Measurements from ENCODE around the gene CRP.
"Not testable (repeated sequence)": the region's sequence is repeated elsewhere in the genome, so short reads cannot be mapped to it uniquely, and the experiment has no call there.

The CRP gene, protein sequence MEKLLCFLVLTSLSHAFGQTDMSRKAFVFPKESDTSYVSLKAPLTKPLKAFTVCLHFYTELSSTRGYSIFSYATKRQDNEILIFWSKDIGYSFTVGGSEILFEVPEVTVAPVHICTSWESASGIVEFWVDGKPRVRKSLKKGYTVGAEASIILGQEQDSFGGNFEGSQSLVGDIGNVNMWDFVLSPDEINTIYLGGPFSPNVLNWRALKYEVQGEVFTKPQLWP

DNA sequence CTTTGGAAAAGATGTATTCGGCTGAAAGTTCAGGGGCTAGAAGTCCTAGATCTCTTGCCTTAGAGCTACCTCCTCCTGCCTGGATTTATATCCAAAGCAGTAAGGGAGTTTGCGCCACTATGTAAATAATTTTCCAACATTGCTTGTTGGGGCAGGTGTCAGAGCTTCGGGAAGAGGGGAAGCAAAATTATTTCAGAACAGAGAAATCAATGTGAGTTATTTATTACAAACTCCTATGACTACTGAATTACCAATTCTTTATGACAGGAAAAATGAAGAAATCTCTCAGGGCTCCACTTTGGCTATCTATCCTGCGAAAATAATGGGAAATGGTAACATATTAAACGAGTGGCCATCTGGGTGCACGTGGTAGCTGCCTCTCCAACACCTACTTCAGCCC is at the start of gene CRP:
TSS of gene CRP (minus strand) at position 61 of the 400 bp plus-strand sequence. CDS start 104 bp downstream, outside the sequence.
- in situ Hi-C loops (cut with MboI; ENCODE audit: low sequenced_read_pairs) = no loop called here

GRCh38 chr1:159763686-159764085 is 49.3 kb upstream of the CRP start:
- in situ Hi-C loops (cut with MboI; ENCODE audit: low sequenced_read_pairs) = no loop called here

- in situ Hi-C loops (cut with MboI; ENCODE audit: low sequenced_read_pairs) = no loop called here
These were observed 42.0 kb upstream of the CRP start for GRCh38 chr1:159756397-159756796.

DNA sequence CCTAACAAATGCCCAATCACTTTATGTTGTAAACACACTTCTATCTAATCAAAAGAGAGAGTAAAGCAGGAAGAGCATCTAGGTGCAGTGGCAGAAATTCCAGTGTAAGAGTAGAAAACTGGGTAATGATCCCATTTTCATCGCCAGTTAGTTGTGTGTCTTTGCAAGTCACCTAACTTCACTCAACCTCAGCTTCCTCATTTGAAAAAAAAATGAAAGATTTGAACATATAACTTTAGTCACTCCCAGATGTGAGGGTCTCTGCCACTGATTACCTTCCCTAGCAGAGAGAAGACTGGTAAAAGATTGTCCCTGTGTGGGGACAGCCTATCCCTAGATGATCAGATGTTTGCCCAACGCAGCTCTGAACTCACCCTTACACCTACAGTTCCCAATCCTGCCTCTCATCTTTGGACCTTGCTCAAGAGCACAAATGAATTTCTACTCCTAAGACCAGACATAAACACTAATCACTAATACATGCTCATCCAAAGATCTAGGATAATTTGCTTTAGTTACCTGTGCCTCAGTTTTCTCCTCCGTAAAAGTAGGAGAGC is 41.1 kb upstream of the CRP start:
- in situ Hi-C loops (cut with MboI; ENCODE audit: low sequenced_read_pairs) = no loop called here

DNA sequence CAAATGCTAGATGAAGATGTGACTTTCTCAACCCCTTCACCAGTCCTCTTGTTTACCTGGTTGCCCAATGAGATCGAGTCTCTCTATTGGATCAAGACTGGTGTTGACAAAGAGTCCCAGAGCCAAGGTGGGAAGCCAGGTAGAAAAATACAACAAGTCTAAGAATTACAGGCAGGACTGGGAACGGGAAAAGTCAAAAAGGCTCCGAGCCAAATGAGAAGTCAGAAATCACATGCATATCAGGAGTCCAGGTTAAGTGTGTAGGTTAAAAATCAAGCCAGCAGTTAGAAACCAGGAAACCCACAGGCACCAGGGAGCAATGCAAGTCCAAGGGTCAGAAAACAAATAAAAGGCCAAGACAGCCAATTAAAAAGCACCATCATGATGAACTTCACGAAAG is 39.0 kb upstream of the CRP start:
- in situ Hi-C loops (cut with MboI; ENCODE audit: low sequenced_read_pairs) = no loop called here

DNA sequence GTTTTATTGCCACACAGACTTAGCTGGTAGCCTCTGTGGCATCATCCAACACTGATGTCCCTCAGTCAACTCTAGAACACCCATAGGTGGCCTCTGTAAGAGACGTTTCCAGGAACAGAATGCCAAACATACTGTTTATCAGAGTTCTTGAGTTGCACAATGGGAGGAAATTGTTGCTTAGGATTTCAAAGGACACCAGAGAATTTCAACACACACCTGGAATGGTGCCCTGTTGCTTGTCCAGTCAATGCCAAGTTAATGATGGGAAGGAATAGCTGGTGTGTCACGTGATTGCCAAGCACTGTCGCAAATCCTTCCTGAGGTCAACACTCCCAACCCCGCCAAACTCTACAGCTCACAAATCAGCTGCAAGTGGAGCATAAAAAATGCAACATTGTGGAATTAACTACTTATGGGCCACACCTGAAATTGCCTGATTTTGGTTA is 37.8 kb upstream of the CRP start:
- in situ Hi-C loops (cut with MboI; ENCODE audit: low sequenced_read_pairs) = no loop called here

- in situ Hi-C loops (cut with MboI; ENCODE audit: low sequenced_read_pairs) = no loop called here
These were observed 36.6 kb upstream of the CRP start for GRCh38 chr1:159751031-159751430.

- in situ Hi-C loops (cut with MboI; ENCODE audit: low sequenced_read_pairs) = no loop called here
These were observed 36.2 kb upstream of the CRP start for GRCh38 chr1:159750621-159751020.

DNA sequence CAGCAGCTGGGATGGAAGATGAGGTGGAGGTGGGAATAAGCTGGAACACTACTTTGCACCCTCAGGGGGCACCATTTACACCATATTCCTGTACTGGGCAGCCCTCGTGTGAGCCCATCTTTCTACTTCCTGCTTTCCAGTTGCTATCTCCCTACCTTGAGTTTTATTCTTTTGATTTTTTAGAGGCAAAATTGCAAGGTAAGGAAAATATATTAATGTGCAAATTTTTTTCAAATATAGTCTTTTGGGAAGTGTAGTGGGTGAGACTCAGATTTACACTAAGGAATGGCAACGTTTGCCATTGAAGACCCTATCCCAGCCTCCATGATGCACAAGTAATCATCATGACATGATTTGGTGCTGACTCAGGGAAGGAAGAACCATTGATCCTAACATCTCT is 35.2 kb upstream of the CRP start:
- in situ Hi-C loops (cut with MboI; ENCODE audit: low sequenced_read_pairs) = no loop called here

DNA sequence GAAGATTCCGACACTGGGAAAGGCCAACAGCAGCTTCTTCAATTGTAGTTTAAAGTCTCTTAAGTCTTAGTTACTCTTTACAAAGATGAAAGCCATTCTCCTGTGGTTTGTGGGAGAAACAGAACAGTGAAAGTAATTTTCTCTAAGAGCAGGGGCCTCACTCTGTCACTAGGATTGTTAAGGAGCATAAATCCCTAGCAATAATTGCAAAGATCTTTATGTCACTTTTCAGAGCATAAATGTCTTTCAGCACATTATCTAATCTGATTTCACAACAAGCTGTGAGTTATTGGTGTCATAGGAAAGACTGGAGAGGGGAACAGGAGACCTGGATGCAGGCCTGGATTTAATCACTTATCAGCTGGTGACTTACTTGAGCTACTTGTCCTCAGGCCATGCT is 34.0 kb upstream of the CRP start:
- in situ Hi-C loops (cut with MboI; ENCODE audit: low sequenced_read_pairs) = no loop called here

- in situ Hi-C loops (cut with MboI; ENCODE audit: low sequenced_read_pairs) = no loop called here
These were observed 32.3 kb upstream of the CRP start for GRCh38 chr1:159746666-159747065.

- in situ Hi-C loops (cut with MboI; ENCODE audit: low sequenced_read_pairs) = no loop called here
These were observed 29.4 kb upstream of the CRP start for GRCh38 chr1:159743651-159744410.

- in situ Hi-C loops (cut with MboI; ENCODE audit: low sequenced_read_pairs) = no loop called here
These were observed 23.0 kb upstream of the CRP start for GRCh38 chr1:159737238-159737916.

- in situ Hi-C loops (cut with MboI; ENCODE audit: low sequenced_read_pairs) = not testable (repeated sequence)
These were observed 8.8 kb upstream of the CRP start for GRCh38 chr1:159723188-159723587.

DNA sequence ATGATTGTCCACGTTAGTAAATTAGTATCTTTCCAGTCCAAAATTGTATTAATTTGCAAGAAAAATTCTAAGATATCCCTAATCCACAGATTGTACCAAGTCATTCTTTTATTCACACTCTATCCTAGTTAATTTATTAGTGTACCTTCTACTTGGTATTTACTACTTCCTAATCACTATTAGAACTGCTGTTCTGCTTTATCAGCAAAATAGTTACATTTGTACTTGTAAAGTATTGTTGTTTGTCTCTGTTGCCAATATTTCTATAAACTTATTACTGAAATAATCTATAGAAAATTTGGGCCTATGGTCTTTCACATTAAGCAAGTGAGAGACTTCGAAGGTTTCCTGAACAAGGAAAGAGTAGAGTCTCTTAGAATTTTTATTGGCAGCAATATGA is 5.6 kb upstream of the CRP start:
- in situ Hi-C loops (cut with MboI; ENCODE audit: low sequenced_read_pairs) = no loop called here

GRCh38 chr1:159715855-159716254 is 1.5 kb upstream of the CRP start:
- in situ Hi-C loops (cut with MboI; ENCODE audit: low sequenced_read_pairs) = no loop called here

DNA sequence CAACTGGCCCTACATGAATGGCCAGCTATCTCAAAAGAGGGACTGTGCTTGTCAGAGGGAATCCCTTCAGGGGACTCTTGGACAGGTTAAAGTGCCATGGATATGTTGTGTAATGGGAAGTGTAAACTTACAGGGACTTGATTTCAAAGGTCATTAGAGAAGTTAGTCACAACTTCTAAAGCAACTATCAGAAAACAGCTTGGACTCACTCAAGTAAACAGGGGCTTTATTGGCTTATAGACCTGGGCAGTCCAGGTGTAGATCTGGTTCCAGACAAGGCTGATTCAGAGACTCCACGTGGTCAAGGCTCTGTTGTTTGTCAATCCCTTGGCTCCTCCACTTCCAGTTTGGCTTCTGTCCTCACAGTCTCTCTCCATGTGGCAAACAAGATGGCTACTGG is 2.3 kb downstream of the CRP start:
- in situ Hi-C loops (cut with MboI; ENCODE audit: low sequenced_read_pairs) = no loop called here

DNA sequence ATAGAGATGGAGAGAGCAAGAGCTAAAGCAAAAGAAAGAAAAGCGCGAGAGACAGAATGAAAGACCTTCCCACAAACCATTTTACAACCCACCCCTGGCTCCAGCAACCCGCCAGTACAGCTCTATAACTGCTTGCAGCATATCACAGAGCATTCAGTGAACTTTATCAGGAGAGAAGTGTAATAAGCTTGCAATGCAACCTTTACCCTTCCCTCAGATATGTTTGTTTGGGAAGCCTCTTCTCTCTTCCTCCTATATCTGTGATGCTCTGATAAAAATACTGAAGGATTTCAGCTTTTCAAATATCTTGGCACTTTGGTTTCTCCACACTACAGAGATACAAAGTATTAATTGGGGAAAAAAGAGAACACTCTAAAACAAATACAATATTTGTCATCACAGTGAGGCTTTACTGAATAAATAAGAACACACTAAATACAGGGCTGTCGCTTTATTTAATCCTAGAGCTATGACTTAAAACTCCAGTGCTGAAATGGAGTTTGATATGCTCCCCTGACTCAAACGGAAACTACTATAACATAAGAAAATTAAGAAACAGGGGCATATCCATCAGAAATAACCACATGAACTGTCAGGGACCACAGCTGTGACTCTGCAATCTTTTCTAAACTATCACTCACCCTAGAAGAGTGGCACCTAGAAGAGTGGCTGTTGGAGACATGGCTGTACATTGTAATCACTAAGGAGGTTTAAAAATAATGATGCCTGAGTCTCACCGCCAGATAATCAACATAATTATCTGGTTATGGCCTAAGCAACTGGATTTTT is 6.7 kb downstream of the CRP start:
- in situ Hi-C loops (cut with MboI; ENCODE audit: low sequenced_read_pairs) = no loop called here

- in situ Hi-C loops (cut with MboI; ENCODE audit: low sequenced_read_pairs) = no loop called here
These were observed 8.5 kb downstream of the CRP start for GRCh38 chr1:159705904-159706256.

- in situ Hi-C loops (cut with MboI; ENCODE audit: low sequenced_read_pairs) = no loop called here
These were observed 9.0 kb downstream of the CRP start for GRCh38 chr1:159705251-159705903.
